Activated T-helper 1 cell treated with anti-CD3 and anti-CD28 coated beads, Interleukin-12 subunit alpha, Interleukin-12 subunit beta, Interleukin-2, Interleukin-4 antibody, amounts not matched to agents 30 ng/mL and 10 ng/mL and 1 ng/mL, durations not matched to agents 14 hours and 24 hours and 36 hours (primary cell): Measurements from ENCODE around the gene ADAP2. TPM values are rescaled to one million over a fixed set of nuclear protein-coding genes. Genes with fewer than 3 reads are reported as not detected.
"Not testable (repeated sequence)": the region's sequence is repeated elsewhere in the genome, so short reads cannot be mapped to it uniquely, and the experiment has no call there.

Experiments used
- DNase-seq: peaks from one replicate; pipeline ENCODE4 v3.0.0; 2021; ENCODE audit warnings: low spot score
- H3K27ac Mint-ChIP-seq: one replicate; pipeline ENCODE4 v1.8.0; 2021; ENCODE audit warnings: mild to moderate bottlenecking, mixed read lengths
- H3K27me3 Mint-ChIP-seq: one replicate; pipeline ENCODE4 v1.8.0; 2022; ENCODE audit warnings: mild to moderate bottlenecking, moderate library complexity, mixed read lengths; ENCODE audit not compliant: insufficient read depth
- H3K36me3 Mint-ChIP-seq: one replicate; pipeline ENCODE4 v1.8.0; 2021; ENCODE audit warnings: low read depth, mixed read lengths
- H3K4me1 Mint-ChIP-seq: one replicate; pipeline ENCODE4 v1.8.0; 2021; ENCODE audit warnings: low read depth, mixed read lengths
- H3K4me3 Mint-ChIP-seq: one replicate; pipeline ENCODE4 v1.8.0; 2021; ENCODE audit warnings: mild to moderate bottlenecking, moderate library complexity, mixed read lengths
- H3K9me3 Mint-ChIP-seq: one replicate; pipeline ENCODE4 v1.8.0; 2021; ENCODE audit warnings: mixed read lengths
- intact Hi-C: fragments of 100-400 bp; cut with micrococcal nuclease; formaldehyde crosslinking; loops from one replicate; pipeline ENCODE4 v1.15.1; 2024
- total RNA-seq: library from RNA; stranded (reverse); gene quantifications from 2 replicates; pipeline ENCODE4 v1.2.3, GENCODE V29; 2022

The ADAP2 gene
- total RNA-seq, 1 donor from 2014 or later: 0.75 TPM

- peaks cover 17% of the 10 kb centered on the region for H3K4me1 Mint-ChIP-seq
- H3K27me3 Mint-ChIP-seq: peaks cover 2% of the 10 kb centered on the region
- H3K36me3 Mint-ChIP-seq: peaks cover 2% of the 10 kb centered on the region
- no peak for DNase-seq
- intact Hi-C loops: no loop called here
- H3K4me3 Mint-ChIP-seq: no peak overlapping the region
- H3K9me3 Mint-ChIP-seq: no peaks in the 10 kb centered on the region
- no peak overlapping the region for H3K27ac Mint-ChIP-seq
Measured at GRCh38 chr17:30942308-30943079, 20.7 kb downstream of the ADAP2 start.

GRCh38 chr17:30947796-30948195, 26.1 kb downstream of the ADAP2 start:
- DNase-seq: no peak
- H3K4me3 Mint-ChIP-seq: no peak overlapping the region
- intact Hi-C loops: no loop called here
- H3K9me3 Mint-ChIP-seq: no peaks in the 10 kb centered on the region
- peaks cover 2% of the 10 kb centered on the region for H3K27me3 Mint-ChIP-seq
- no peaks in the 10 kb centered on the region for H3K4me1 Mint-ChIP-seq
- H3K27ac Mint-ChIP-seq: no peak overlapping the region
- H3K36me3 Mint-ChIP-seq: no peaks in the 10 kb centered on the region

- H3K27ac Mint-ChIP-seq: no peak overlapping the region
- intact Hi-C loops: no loop called here
Measured at GRCh38 chr17:30950189-30950588, 28.4 kb downstream of the ADAP2 start.

GRCh38 chr17:30950669-30951399, 29.1 kb downstream of the ADAP2 start:
- Mint-ChIP-seq H3K4me3 (no peak overlapping the region), H3K4me1 (no peaks in the 10 kb centered on the region), H3K36me3 (no peaks in the 10 kb centered on the region), H3K27me3 (no peaks in the 10 kb centered on the region), H3K27ac (no peak overlapping the region), H3K9me3 (no peaks in the 10 kb centered on the region)
- intact Hi-C loops: no loop called here
- DNase-seq: no peak

More at GRCh38 chr17:30950189-30950588, 28.4 kb downstream of the ADAP2 start:
- Mint-ChIP-seq H3K4me1 (no peaks in the 10 kb centered on the region), H3K27me3 (no peaks in the 10 kb centered on the region), H3K36me3 (no peaks in the 10 kb centered on the region), H3K4me3 (no peak overlapping the region), H3K9me3 (no peaks in the 10 kb centered on the region)
- no peak for DNase-seq

GRCh38 chr17:30952638-30953393, 31.1 kb downstream of the ADAP2 start:
- no peak for DNase-seq
- no peak overlapping the region for H3K27ac Mint-ChIP-seq
- H3K9me3 Mint-ChIP-seq: no peaks in the 10 kb centered on the region
- no peaks in the 10 kb centered on the region for H3K36me3 Mint-ChIP-seq
- H3K4me3 Mint-ChIP-seq: no peak overlapping the region
- intact Hi-C loops: no loop called here
- H3K4me1 Mint-ChIP-seq: no peaks in the 10 kb centered on the region
- peaks cover 11% of the 10 kb centered on the region for H3K27me3 Mint-ChIP-seq

- Mint-ChIP-seq H3K27me3 (peaks cover 24% of the 10 kb centered on the region), H3K36me3 (no peaks in the 10 kb centered on the region), H3K4me3 (no peak overlapping the region), H3K9me3 (no peaks in the 10 kb centered on the region), H3K4me1 (no peaks in the 10 kb centered on the region), H3K27ac (no peak overlapping the region)
- intact Hi-C loops: no loop called here
- no peak for DNase-seq
Measured at GRCh38 chr17:30954046-30954830, 32.5 kb downstream of the ADAP2 start.

GRCh38 chr17:30956764-30957374, 35.1 kb downstream of the ADAP2 start:
- Mint-ChIP-seq H3K4me3 (no peak overlapping the region), H3K36me3 (no peaks in the 10 kb centered on the region), H3K4me1 (peaks cover 8% of the 10 kb centered on the region), H3K9me3 (no peaks in the 10 kb centered on the region), H3K27me3 (peaks cover 27% of the 10 kb centered on the region), H3K27ac (no peak overlapping the region)
- DNase-seq: no peak
- intact Hi-C loops: no loop called here

GRCh38 chr17:30957741-30958140, 36.0 kb downstream of the ADAP2 start:
- Mint-ChIP-seq H3K9me3 (no peaks in the 10 kb centered on the region), H3K4me1 (peaks cover 8% of the 10 kb centered on the region), H3K27me3 (peaks cover 27% of the 10 kb centered on the region), H3K27ac (no peak overlapping the region), H3K36me3 (no peaks in the 10 kb centered on the region), H3K4me3 (no peak overlapping the region)
- intact Hi-C loops: no loop called here
- DNase-seq: no peak

GRCh38 chr17:30958187-30958586, 36.4 kb downstream of the ADAP2 start:
- Mint-ChIP-seq H3K9me3 (no peaks in the 10 kb centered on the region), H3K4me1 (peaks cover 8% of the 10 kb centered on the region), H3K27ac (no peak overlapping the region), H3K4me3 (no peak overlapping the region), H3K27me3 (peaks cover 27% of the 10 kb centered on the region), H3K36me3 (no peaks in the 10 kb centered on the region)
- no peak for DNase-seq
- intact Hi-C loops: no loop called here

GRCh38 chr17:30961209-30962188, 39.8 kb downstream of the ADAP2 start:
- Mint-ChIP-seq H3K27ac (no peak overlapping the region), H3K27me3 (peaks cover 23% of the 10 kb centered on the region), H3K4me1 (peaks cover 8% of the 10 kb centered on the region), H3K9me3 (no peaks in the 10 kb centered on the region), H3K4me3 (no peak overlapping the region), H3K36me3 (no peaks in the 10 kb centered on the region)
- intact Hi-C loops: no loop called here
- DNase-seq: no peak

- H3K9me3 Mint-ChIP-seq, H3K4me1 Mint-ChIP-seq, H3K27me3 Mint-ChIP-seq, intact Hi-C loops, H3K27ac Mint-ChIP-seq, DNase-seq, H3K4me3 Mint-ChIP-seq, H3K36me3 Mint-ChIP-seq: not testable (repeated sequence)
Measured at GRCh38 chr17:30964312-30964711, 42.6 kb downstream of the ADAP2 start.
